ENCODE measurements around the gene CCDC88A. TPM values are rescaled to one million over a fixed set of nuclear protein-coding genes. Genes with fewer than 3 reads are reported as not detected.

CCDC88A gene
- total and polyA plus RNA-seq, 2 experiments from 2014 or later: 40.6 to 64.1 TPM

GRCh38 chr2:55415300-55415699 lies 4.4 kb downstream of the CCDC88A start:
- Histone ChIP-seq H3K9me3 (ENCODE audit: low read depth) (no peaks in the 10 kb centered on the region), H3K27ac (no peak overlapping the region), H3K27me3 (no peaks in the 10 kb centered on the region), H3K4me1 (ENCODE audit: low read depth) (peaks cover 19% of the 10 kb centered on the region), H3K4me3 (no peak overlapping the region), H3K36me3 (peaks cover 2% of the 10 kb centered on the region)
- DNase-seq (ENCODE audit: low read depth in 1 of 2, low spot score in 1 of 2): no peak
- TF ChIP-seq CTCF (IDR thresholded peaks at IDR 0.05; ENCODE audit: low read depth, low read length): no peak

GRCh38 chr2:55408918-55409868 lies 10.5 kb downstream of the CCDC88A start:
- H3K27me3 ChIP-seq: no peaks in the 10 kb centered on the region
- H3K4me3 ChIP-seq: no peak overlapping the region
- no peak overlapping the region for H3K27ac ChIP-seq
- H3K36me3 ChIP-seq: peaks cover 2% of the 10 kb centered on the region
- no peak for TF ChIP-seq CTCF (IDR thresholded peaks at IDR 0.05; ENCODE audit: low read depth, low read length)
- H3K9me3 ChIP-seq (ENCODE audit: low read depth): no peaks in the 10 kb centered on the region
- no peaks in the 10 kb centered on the region for H3K4me1 ChIP-seq (ENCODE audit: low read depth)
- DNase-seq (ENCODE audit: low read depth in 1 of 2, low spot score in 1 of 2): peak in 1 of 2 donors; percentile 51

- Histone ChIP-seq H3K4me3 (no peak overlapping the region), H3K36me3 (peaks cover 2% of the 10 kb centered on the region), H3K9me3 (ENCODE audit: low read depth) (no peaks in the 10 kb centered on the region), H3K4me1 (ENCODE audit: low read depth) (no peaks in the 10 kb centered on the region), H3K27me3 (no peaks in the 10 kb centered on the region), H3K27ac (no peak overlapping the region)
- peak in 1 of 2 donors; percentile 68 for DNase-seq (ENCODE audit: low read depth in 1 of 2, low spot score in 1 of 2)
- no peak for TF ChIP-seq CTCF (IDR thresholded peaks at IDR 0.05; ENCODE audit: low read depth, low read length)
These were observed 11.4 kb downstream of the CCDC88A start for GRCh38 chr2:55408098-55408882.

- TF ChIP-seq CTCF (IDR thresholded peaks at IDR 0.05; ENCODE audit: low read depth, low read length): no peak
- Histone ChIP-seq H3K27ac (no peak overlapping the region), H3K27me3 (no peaks in the 10 kb centered on the region), H3K4me3 (no peak overlapping the region), H3K36me3 (no peaks in the 10 kb centered on the region), H3K9me3 (ENCODE audit: low read depth) (no peaks in the 10 kb centered on the region), H3K4me1 (ENCODE audit: low read depth) (no peaks in the 10 kb centered on the region)
- no peak for DNase-seq (ENCODE audit: low read depth in 1 of 2, low spot score in 1 of 2)
These were observed 14.5 kb downstream of the CCDC88A start for GRCh38 chr2:55405116-55405515.

- no peak for TF ChIP-seq CTCF (IDR thresholded peaks at IDR 0.05; ENCODE audit: low read depth, low read length)
- Histone ChIP-seq H3K9me3 (ENCODE audit: low read depth) (no peaks in the 10 kb centered on the region), H3K4me1 (ENCODE audit: low read depth) (no peaks in the 10 kb centered on the region), H3K4me3 (no peak overlapping the region), H3K27me3 (no peaks in the 10 kb centered on the region), H3K36me3 (no peaks in the 10 kb centered on the region), H3K27ac (no peak overlapping the region)
- DNase-seq (ENCODE audit: low read depth in 1 of 2, low spot score in 1 of 2): peak in 1 of 2 donors; percentile 62
These were observed 16.2 kb downstream of the CCDC88A start for GRCh38 chr2:55403256-55403998.
